GM19438 (cell line): ENCODE measurements around the gene TMEM147.

Source experiments
- ATAC-seq: cut with Tn5 transposase; IDR thresholded peaks from one replicate; pipeline ENCODE4 v1.9.1; 2021; ENCODE audit warnings: low read depth; ENCODE audit not compliant: unreplicated experiment

TMEM147 gene

DNA sequence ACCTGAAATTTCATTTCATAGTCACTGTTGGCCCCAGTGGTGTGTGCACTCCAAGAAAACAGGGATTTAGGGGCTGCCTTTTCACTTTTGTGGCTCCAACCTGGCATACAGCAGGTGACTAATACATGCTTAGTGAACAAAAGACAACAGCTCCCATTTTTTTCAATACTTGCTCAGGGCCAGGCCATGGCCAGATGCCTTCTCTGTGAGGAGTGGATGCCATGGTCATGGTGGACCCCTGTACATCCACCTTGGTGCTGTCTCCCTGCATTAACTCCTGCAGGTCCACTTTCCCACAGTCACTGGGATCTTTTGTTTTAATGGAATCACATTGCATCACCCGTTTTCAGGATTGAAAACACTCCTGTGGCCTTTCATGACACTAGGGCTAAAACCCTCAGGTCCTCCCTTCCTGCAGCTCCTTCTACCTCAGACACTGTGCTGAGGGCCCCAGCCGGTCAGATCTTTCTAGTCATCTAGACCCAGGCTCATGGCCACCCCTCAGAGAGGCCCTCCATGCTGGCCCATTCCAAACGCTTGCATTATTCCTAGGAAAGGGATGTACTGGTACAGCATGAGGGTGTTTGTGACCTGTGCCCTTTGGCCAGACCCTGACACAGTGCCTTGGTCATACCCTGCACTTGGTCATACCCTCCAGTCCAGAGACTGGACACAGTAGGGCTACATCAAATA is 1.2 kb upstream of the TMEM147 start:
- ATAC-seq, result no peak

DNA sequence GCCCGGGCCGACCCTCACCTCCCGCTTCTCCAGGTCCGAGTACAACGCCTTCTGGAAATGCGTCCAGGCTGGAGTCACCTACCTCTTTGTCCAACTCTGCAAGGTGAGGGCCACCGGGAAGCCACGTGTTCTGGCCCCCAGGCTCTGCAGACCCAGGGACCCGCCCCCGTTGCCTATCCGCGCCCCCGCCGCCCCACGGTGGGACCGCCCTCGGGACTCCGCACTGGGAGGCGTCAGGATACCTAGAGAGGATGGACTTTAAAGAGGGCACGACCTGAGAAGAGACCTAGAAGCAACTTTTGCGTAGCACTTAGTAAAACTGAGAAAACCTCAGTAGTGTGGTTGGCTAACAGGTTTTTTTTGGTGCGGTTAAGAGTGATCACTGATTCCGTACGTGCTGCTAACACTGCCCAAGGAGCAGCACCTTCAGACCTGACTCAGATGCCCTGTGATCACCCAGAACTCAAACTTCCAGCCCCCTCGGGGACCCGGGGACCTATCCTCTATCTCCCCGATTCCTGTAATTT is 492 bp downstream of the TMEM147 start:
- ATAC-seq, result peak; percentile 51

DNA sequence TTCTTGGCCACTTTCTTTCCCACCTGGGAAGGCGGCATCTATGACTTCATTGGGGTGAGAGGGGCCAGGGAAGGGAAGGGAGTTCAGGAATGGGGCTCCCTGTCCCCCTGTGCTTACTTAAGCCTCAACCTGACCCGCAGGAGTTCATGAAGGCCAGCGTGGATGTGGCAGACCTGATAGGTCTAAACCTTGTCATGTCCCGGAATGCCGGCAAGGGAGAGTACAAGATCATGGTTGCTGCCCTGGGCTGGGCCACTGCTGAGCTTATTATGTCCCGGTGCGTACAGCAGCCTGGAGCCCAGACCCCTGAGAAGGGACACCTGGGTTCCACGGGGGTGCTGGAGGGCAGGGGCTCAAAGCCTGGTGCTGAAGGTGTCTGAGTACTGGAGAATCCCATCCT is 1.1 kb downstream of the TMEM147 start:
- no peak for ATAC-seq

DNA sequence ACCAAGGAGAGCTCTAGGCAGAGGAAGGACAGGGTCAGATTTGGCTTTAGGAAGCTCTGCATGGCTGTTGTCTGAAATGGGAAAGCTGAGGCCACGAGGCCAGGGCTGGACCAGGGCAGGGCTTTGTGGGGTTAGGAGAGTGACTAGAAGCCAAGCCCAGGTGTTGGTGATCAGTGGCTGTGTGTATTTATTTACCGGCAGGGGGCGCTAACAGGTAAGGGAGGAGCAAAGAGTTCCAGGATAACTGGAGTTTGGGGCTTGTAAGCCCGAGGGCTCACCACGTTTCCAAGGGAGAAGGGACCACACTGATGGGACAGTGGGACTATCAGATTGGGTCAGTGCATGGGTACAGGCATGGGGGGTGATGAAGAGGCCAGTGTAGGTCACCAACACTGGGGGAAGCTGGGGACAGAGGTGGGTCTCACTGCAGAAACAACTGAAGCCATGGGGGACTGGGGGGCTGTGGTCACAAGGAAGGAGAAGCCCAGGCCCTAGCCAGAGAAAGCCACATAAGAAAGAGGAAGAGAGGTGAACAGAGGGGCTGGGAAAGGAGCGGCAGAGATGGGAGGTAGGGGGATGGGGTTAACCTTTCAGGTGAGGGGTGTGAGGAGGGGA is 3.9 kb downstream of the TMEM147 start:
- ATAC-seq, result no peak

DNA sequence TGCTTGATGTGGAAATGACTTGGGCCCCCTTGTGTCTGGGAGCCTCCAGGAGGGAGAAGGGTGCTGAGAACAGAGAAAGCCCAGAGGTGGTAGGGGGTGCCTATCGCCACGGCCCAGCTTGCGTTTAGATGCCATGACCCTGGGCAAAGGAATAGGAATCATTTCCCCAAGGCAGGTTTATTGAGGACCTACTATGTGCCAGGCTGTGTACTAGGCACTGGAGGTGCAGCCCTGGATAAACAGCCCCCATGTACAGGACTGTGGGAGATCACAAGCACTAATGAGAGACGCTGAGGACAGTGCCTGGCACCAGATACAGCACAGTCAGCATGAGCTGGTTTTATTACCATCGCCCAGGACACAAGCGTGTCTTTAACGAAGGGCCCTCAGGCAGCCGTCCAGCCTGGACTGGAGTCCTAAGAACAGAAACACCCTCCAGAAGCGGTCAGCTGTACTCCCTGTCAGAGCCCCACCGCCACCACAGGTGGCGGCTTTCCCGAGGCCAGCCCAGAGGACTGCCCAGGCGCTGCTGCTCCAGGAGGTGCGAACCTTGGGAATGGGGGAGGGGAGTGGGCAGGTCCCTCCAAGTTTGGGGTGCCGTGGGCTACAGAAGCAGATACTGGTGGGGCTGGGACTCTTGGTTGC is 4.6 kb downstream of the TMEM147 start:
- no peak for ATAC-seq

DNA sequence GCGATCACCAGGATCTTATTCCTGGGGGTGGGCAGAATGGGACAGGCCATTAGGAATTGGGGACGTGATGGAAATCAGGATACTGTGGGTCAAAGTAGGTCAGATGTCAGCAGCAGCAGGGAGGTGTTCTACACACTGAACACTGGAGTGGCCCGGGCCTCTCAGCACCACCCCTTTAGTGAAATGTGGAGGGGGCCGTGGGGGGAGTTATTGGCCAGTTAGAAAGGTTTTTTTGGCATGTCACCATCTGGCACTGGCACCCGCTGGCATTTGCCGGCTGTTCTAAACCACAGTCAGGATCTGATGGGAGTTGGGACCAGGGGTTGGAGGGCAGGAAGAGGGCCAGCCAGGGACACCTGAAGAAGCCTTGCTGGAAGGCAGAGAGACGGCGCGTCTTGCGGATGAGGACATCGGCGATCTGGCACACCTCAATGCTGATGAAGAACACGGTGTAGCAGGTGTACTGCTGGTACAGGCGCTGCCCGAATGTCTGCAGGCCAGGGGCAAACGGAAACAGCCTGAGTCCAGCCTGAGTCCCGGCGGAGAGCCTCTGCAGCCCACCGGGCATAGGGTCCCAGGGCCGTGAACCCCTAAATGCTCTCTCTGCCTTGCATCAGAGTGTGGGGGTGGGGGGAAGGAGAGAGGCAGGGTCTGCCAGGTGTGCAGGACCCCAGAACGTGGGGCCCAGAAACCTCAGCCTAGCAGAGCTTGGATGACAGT is 5.8 kb downstream of the TMEM147 start:
- ATAC-seq, result no peak

DNA sequence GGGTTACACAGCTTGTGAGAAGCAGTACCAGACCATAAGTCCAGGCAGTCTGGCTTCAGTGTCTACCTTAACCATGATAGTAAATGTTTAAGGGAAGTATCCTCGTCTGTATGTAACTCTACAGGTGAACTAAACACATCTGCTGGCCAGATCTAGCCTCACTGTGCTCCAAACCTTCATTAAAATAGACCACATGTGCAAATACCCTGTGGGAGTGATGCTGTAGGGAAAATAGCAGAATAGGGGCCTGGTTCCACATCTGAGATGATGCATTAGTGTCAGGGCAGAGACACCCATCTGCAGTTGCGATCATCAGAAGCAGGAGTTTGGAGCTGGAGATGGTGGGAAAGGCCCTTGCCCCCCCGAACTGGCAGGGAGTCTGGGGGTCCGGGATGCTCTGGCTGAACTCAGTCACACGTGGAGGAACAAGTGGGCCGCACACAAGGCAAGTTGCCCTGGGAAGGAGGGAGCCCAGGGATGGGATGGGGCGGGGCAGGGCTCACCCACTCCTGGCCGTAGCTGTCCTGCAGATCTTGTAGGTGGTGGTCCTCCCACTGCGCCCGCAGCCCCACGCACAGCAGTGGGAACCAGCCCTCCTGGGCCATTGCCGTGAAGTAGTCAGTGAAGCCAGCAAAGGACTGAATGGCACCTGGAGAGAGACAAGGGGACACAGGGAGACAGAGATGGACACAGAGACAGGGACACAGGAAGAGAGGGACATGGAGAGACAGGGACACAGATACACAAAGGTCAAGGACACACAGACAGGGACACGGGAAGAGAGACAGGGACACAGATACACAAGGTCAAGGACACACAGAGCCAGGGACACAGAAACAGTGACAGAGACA is 7.3 kb downstream of the TMEM147 start:
- ATAC-seq, result no peak

DNA sequence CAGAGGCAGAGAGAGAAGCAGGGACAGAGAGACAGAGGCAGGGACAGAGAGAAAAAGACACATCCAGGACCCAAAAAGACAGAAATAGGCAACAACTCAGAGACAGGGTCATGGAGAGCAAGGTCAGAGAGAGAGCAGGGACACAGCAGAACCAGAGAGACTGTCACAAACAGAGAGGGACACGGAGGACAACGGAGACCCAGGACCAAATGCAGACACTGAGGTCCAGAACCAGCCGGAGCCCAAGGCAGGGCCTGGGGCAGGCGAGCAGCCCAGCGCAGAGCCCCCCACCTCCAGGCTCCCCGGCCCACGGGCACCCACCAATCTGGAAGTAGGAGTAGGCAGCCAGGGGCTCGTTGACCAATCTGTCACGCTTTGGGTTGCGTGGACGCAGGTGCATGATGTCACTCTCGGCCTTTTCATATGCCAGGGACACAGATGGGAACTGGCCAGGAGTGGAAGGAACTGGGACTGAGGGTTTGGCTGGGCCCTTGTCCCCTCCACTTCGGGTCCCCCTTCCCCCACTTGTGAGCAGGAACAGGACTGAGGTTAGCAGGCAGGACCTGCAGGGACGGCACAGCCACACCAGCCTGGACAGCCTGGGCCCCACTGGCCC is 8.1 kb downstream of the TMEM147 start:
- no peak for ATAC-seq

DNA sequence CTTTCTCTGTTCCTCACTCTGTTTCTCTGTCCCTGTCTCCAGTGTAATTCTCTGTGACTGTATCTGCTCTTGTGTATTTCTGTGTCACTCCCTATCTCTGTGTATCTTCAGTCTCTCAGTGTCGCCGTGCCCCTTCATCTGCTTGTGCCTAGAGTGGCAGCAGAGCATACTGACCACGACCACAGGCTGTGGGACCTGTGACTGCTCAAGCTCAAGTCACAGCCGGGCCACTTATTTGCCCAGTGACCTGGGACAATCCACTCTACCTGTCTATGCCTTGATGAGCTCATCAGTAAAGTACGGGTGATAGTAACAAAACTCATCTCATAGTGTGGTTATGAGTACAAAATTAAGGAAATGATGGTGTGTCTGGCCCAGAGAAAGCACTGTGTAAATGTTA is 8.7 kb downstream of the TMEM147 start:
- no peak for ATAC-seq

DNA sequence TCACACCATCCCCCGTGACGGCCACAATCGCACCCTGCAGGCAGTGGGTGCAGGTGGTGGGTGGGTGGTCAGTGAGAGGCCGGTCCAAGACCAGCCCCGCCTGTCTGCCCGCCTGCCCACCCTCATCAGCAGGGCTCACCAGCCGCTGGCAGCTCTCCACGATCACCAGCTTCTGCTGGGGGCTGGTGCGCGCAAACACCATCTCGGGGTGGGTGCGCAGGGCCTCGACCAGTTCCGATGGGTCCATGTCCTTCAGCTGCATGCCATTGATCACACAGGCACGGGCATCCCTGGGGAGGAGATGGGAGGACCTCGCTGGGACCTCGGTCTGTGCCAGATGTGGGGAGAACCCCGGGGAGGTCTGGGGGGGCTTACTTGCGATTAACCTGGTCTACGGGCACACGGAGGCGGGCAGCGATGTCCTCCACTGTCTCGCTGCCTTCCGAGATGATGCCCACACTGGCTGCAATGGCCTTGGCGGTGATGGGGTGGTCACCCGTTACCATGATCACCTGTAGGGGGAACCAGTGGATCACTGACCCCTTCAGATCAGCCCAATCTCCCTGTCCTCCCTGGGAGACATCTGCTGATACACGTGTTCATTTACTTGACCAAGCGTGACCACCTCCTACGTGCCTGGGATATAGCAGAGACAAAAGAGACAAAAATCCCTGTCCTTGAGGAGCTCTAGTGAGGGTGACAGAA is 10.0 kb downstream of the TMEM147 start:
- no peak for ATAC-seq

DNA sequence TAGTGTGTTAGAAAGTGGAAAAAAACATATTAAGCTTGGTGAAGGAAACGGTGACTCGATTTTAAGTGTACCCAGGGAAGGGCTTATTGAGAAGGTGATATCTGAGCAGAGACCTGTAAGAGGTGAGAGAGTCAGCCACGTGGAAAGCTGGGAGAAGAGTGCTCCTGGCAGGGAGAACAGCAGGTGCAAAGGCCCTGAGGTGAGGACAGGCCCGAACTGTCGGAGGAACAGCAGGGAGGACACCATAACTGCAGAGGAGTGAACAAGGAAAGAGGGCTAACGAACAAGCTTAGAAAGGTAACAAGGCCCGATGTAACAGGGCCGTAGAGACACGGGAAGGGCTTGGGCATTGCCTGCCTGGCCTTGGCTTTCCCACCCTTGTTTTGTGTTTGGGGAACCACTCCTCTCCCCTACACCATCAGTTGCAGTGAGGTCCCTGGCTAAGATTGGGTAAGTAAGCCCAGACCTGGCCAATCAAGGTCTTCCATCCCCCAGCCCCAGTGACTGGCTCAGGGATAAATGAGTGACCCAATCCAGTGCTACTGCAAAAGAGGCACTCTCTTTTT is 10.7 kb downstream of the TMEM147 start:
- no peak for ATAC-seq

DNA sequence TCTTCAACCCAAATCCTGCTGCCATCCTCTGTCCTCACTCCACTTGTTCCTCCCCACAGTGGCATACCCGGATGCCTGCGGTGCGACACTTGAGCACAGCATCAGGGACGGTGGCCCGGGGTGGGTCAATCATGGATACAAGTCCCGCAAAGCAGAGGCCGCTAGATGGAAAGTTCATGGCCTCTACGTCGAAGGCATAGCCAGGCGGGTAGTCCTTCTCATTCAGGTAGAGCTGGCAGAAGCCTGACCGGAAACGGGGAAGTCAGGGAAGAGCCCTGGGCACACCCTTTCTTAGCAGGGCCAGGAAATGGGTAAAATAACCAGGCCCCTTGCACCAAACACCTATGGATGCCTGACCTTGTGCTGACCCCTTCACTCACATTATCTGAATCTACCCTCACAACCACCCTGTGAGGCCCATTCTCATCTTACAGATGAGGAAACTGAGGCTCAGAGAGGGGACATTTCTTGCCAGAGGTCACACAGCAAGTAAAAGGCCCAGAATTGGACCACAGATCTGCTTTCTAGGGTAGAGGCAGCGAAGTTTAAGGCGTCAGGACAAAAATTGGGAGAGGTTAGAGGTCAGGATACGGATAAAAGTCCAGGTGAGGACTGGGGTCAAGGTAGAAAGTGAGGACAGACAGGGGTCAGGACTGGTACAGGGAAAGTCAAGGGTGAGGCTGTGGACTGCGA is 11.6 kb downstream of the TMEM147 start:
- ATAC-seq, result no peak

DNA sequence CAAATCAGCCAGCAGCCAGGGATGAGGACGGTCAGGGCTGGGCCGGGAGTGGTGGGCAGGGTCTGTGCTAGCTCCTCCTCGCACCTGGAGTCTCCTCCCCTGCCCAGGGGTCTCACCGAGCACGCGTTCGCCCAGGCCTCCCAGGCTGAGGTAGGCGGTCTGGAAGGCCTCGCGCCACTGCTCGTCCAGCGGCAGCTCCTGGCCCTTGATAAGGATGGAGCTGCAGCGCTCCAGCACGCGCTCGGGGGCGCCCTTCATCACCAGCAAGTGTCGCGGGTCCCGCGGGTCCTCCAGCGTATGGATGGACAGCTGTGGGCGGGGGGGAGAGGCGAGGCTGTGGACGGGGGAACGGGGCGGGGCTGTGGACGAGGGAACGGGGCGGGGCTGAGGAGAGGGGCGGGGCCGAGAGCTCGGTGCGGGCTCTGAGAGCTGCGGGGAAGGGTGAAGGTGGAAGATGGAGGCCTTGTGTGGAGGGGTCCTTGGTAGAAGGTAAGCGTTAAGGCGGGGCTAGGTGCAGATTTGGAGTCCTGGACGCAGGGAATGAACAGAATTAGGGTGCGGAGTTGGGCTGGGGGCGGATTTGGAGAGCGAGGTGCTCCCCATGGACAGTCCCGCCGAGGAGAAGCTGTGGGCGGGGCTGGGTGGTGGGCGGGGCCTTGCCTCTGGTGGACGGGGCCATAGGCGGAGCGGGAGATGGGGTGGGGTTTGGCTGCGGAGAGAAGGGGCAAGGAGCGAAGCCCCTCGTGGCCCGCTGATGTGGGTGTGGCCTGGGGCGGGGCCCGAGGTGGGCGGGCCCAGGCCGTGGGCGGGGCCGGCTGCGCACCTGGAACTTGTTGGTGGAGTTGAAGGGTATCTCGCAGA is 12.3 kb downstream of the TMEM147 start:
- no peak for ATAC-seq

DNA sequence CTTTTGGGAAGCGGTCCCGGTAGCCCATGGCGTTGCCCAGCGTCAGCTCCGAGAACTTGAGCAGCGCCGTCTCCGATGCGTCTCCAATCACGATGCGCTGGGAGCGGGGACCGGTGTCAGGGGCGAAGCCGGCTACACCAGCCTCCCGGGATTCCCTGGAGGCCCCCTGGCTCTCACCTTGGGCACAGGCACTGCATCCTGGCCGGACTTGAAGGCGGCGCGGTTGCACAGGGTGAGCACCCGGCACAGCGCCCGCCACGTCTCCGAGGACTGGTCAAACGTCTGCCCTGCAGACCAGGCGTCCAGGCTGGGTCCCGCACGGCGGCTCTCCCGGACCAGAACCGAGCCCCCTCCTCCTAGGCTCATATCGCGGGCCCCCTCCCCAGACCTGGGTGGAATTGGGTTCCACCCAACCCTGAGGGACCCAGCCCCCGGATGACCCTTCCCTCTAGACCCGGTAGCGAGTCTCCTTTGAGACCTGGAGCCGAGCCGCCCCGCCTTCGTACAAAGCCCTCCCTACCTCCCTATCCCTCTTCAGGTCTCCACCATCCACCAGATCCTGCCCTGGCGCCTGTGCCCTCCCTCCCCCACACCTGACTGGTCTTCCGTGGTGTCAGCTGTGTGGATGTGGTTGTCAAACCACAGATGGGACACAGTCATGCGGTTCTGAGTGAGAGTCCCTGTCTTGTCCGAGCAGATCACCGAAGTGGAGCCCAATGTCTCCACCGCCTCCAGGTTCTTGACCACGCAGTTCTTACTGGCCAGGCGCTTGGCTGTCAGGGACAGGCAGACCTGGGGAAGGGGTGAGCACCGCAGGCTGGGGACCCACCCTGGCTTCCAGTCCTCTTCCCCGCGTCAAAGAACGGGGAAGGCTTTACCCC is 13.2 kb downstream of the TMEM147 start:
- ATAC-seq, result no peak

DNA sequence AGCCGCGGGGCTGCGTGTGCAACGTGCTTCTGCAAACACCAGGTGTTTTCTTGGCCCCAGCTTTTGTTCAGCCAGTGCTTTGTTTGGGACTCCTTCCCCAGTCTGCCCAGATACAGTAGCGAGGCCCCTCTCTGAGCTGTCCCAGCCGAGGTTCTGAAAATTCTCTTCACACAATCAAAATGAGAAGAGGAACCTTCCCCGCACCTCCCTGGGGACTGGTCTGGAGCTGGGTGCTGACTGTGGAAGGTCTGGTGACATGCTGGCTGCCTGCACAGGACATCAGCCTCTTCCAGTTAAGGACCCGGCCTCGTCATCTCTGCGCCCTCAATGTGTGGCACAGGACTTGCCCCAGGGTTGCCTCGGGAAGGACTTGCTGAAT is 13.8 kb downstream of the TMEM147 start:
- peak; percentile 76 for ATAC-seq

DNA sequence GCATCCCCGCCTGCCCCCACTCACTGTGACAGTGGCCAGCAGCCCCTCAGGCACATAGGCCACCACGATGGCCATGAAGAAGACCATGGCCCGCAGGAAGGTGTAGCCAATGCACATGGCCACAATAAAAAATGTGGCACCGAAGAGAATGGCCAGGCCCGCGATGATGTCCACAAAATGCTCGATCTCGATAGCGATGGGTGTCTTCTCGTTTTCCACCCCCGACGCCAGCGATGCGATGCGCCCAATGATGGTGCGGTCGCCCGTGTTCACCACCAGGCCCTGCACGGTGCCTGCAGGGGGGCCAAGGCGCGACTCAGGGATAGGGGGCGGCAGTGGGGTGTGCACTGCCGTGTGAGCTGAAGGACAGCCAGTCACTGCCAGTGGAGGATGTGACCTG is 14.4 kb downstream of the TMEM147 start:
- no peak for ATAC-seq

DNA sequence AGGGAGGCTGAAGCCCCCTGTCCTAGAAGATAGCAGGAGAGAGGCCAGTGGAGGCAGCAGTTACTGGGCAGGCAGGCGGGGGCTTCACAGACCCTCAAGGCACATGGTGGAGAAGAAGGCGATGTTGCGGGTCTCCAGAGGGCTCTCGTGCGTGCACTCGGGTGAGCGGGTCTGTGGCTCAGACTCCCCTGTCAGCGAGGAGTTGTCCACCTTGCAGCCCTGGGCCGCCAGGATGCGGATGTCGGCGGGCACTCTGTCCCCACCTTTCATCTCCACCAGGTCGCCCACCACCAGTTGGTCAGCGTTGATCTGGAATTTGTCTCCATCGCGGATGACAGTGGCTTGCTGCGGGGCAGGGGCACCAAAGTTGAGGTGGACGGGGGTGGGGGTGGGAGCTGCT is 14.8 kb downstream of the TMEM147 start:
- no peak for ATAC-seq
